Medulla oblongata (tissue), 1 donor: ENCODE measurements around the gene CIART.
"Not testable (repeated sequence)": the region's sequence is repeated elsewhere in the genome, so short reads cannot be mapped to it uniquely, and the experiment has no call there.

Experiments
- DNase-seq: peaks from one replicate; pipeline ENCODE4 v3.0.0-alpha.2; 2015; ENCODE audit errors: extremely low spot score

The CIART gene

GRCh38 chr1:150309758-150310508 is 27.6 kb downstream of the CIART start:
- no peak for DNase-seq

DNA sequence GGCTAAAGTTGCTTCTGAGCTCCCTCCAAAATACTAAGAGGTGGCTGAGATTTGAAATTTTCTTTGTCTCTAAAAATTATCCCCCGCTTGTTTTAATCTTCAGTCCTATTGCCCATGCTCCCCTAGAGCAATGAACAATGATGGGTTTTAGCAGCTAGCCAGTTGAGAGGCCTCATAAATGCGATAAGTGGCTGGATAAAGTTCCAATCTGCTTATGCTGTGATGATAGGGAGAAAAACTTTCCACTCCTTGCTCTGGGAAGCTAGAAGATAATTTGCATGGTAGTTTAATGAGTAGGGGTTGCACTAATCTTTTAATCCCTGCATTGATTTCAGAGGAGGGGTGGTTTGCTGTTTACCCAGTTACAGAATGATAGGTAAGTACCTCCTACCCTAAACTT is 29.4 kb downstream of the CIART start:
- DNase-seq, result no peak

DNA sequence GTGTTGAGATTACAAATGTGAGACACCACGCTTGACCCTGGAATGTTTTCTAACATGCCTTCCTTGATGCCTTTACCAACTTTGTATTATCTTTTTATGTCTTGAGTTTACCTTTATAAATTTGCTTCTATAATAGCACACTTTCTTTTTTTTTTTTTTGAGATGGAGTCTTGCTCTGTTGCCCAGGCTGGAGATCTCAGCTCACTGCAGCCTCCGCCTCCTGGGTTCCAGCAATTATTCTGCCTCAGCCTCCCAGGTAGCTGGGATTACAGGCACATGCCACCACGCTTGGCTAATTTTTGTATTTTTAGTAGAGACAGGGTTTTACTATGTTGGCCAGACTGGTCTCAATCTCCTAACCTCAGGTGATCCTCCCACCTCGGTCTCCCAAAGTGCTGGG is 32.3 kb downstream of the CIART start:
- DNase-seq, result not testable (repeated sequence)

DNA sequence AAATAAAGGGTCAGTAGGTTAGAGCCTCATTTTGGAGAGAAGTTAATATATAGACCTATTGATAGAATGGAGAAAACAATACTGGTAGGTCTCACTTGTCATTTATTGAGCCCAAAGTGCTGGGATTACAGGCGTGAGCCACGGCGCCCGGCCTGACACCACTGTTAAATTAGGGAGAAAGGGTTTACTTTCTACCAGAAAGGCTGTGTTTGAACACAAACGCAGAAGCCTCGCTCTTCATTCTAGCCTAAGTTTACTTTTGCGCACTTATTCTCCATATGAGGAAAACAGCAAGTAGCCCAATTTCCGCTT is 38.3 kb downstream of the CIART start:
- no peak for DNase-seq

DNA sequence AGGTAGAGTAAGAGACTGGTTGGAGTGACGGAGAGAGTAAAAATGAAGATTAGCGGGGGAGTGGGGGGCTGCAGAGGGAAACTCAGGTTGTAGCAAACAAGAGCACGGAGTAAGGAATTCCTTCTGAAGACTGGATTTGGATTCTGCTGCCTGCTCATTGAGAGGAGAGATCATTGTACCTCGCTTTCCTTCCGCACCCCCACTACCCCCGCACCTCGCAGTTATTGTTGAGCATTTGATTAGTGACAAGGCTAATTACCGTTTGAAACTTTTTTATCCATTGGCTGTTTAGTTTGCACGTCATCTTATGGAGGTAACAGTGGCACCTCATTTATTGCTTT is 39.4 kb downstream of the CIART start:
- no peak for DNase-seq

GRCh38 chr1:150322310-150322709 is 40.0 kb downstream of the CIART start:
- DNase-seq, result no peak

GRCh38 chr1:150332651-150333290 is 50.4 kb downstream of the CIART start:
- DNase-seq, result peak; percentile 36
